Caco-2 (cell line): ENCODE results near the gene MAST2. TPM values are rescaled to one million over a fixed set of nuclear protein-coding genes. Genes with fewer than 3 reads are reported as not detected.

Experiments used
- BruUV-seq: library from RNA; stranded (reverse); fragments of 400-500 nt; replicated peaks from 2 replicates; lab custom pipeline; 2021; lab: Mats Ljungman, UMichigan
- CTCF ChIA-PET: fragments of 300-600 bp; sonication (Branson Sonifier 250); formaldehyde crosslinking; loops from one replicate; lab custom pipeline; 2022; ENCODE audit warnings: antibody characterized with exemption; lab: Charles Lee
- POLR2A ChIA-PET: fragments of 300-600 bp; sonication (Branson Sonifier 250); formaldehyde crosslinking; loops from one replicate; lab custom pipeline; 2022; ENCODE audit warnings: antibody characterized with exemption; lab: Charles Lee
- DNase-seq, 2 experiments: peaks; one replicate each; pipeline versions ENCODE4 v3.0.0 to v3.0.0-alpha.2; 2020 to 2022
- H3K27me3 ChIP-seq: replicated peaks from 2 replicates; pipeline ENCODE4 v1.6.0; 2011; ENCODE audit warnings: low read length; ENCODE audit not compliant: control insufficient read depth, insufficient read depth
- H3K36me3 ChIP-seq: 2 replicates; pipeline ENCODE4 v1.5.1; 2011; ENCODE audit warnings: low read length; ENCODE audit not compliant: control insufficient read depth, insufficient read depth
- H3K4me1 ChIP-seq: fragments of 250-450 bp; sonication (Bioruptor Pico); 2 replicates; pipeline ENCODE4 v1.5.1; 2020; ENCODE audit warnings: mild to moderate bottlenecking
- H3K4me3 ChIP-seq: 2 replicates; pipeline ENCODE4 v1.5.1; 2011; ENCODE audit warnings: low read depth, mild to moderate bottlenecking, control low read depth, low read length
- H3K9me3 ChIP-seq: fragments of 250-450 bp; sonication (Bioruptor Pico); 2 replicates; pipeline ENCODE4 v1.5.1; 2020; ENCODE audit warnings: mild to moderate bottlenecking, moderate library complexity
- H3K27ac Mint-ChIP-seq: one replicate; pipeline ENCODE4 v1.8.0; 2022; ENCODE audit warnings: mixed read lengths; ENCODE audit not compliant: unreplicated experiment
- H3K27me3 Mint-ChIP-seq: one replicate; pipeline ENCODE4 v1.8.0; 2022; ENCODE audit warnings: mixed read lengths; ENCODE audit not compliant: insufficient read depth, unreplicated experiment
- H3K36me3 Mint-ChIP-seq: one replicate; pipeline ENCODE4 v1.8.0; 2022; ENCODE audit warnings: mild to moderate bottlenecking, mixed read lengths; ENCODE audit not compliant: insufficient read depth, unreplicated experiment
- H3K4me1 Mint-ChIP-seq: one replicate; pipeline ENCODE4 v1.8.0; 2022; ENCODE audit warnings: low read depth, mixed read lengths; ENCODE audit not compliant: unreplicated experiment
- H3K4me3 Mint-ChIP-seq: one replicate; pipeline ENCODE4 v1.8.0; 2022; ENCODE audit warnings: mild to moderate bottlenecking, moderate library complexity, mixed read lengths; ENCODE audit not compliant: unreplicated experiment
- H3K9me3 Mint-ChIP-seq: one replicate; pipeline ENCODE4 v1.8.0; 2022; ENCODE audit warnings: mixed read lengths; ENCODE audit not compliant: unreplicated experiment
- intact Hi-C: fragments of 100-400 bp; cut with micrococcal nuclease; formaldehyde crosslinking; loops from one replicate; pipeline ENCODE4 v1.10.0; 2022; ENCODE audit not compliant: unreplicated experiment
- total RNA-seq: library from RNA; stranded (reverse); gene quantifications from 2 replicates; pipeline ENCODE4 v1.2.3, GENCODE V29; 2022
- TF ChIP-seq, protein P1 (sequence below), 2 experiments: fragments of 200-600 bp in 1 of 2; IDR thresholded peaks; 1 replicate in 1 of 2; 2 replicates in 1 of 2; pipeline versions ENCODE4 v1.5.1 to v1.8.0; 2011 to 2022; ENCODE audit warnings: antibody characterized with exemption in 1 of 2, control low read depth in 1 of 2, inconsistent platforms in 1 of 2, low read depth in 1 of 2, low read length in 1 of 2, mild to moderate bottlenecking in 1 of 2, moderate library complexity in 1 of 2; ENCODE audit not compliant: insufficient read depth in 1 of 2, severe bottlenecking in 1 of 2, unreplicated experiment in 1 of 2

MAST2 gene
- total RNA-seq, 1 experiment from 2014 or later = 43.3 TPM

DNA sequence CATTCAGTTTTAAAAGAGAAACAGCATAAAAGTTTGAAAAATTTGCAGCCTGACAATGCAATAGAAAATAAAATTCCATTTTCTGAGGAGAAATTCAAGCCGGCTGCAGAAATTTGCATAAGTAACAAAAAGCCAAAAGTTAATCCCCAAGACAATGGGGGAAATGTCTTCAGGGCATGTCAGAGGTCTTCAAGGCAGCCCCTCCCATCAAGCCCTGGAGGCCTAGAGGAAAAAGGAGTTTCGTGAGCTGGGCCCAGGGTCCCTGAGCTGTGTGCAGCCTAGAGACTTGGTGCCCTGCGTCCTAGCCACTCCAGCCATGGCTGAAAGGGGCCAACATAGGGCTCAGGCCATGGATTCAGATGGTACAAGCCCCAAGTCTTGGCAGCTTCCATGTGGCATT, 254.4 kb downstream of the MAST2 start:
- no peaks in the 10 kb centered on the region for H3K36me3 Mint-ChIP-seq
- BruUV-seq = no TSS peak
- no peaks in the 10 kb centered on the region for H3K36me3 ChIP-seq

GRCh38 chr1:46058936-46059335, 255.5 kb downstream of the MAST2 start:
- Histone ChIP-seq H3K36me3 (no peaks in the 10 kb centered on the region), H3K27me3 (no peaks in the 10 kb centered on the region), H3K9me3 (no peaks in the 10 kb centered on the region), H3K4me1 (peaks cover 16% of the 10 kb centered on the region), H3K4me3 (no peak overlapping the region)
- no peaks in the 10 kb centered on the region for H3K27me3 Mint-ChIP-seq
- CTCF ChIA-PET = no interaction called here
- no peak for DNase-seq
- BruUV-seq = no TSS peak
- no peak overlapping the region for H3K4me3 Mint-ChIP-seq
- peaks cover 9% of the 10 kb centered on the region for H3K9me3 Mint-ChIP-seq
- H3K4me1 Mint-ChIP-seq = peaks cover 21% of the 10 kb centered on the region
- H3K36me3 Mint-ChIP-seq = no peaks in the 10 kb centered on the region
- POLR2A ChIA-PET = no interaction called here
- no peak overlapping the region for H3K27ac Mint-ChIP-seq
- TF ChIP-seq, protein P1, sequence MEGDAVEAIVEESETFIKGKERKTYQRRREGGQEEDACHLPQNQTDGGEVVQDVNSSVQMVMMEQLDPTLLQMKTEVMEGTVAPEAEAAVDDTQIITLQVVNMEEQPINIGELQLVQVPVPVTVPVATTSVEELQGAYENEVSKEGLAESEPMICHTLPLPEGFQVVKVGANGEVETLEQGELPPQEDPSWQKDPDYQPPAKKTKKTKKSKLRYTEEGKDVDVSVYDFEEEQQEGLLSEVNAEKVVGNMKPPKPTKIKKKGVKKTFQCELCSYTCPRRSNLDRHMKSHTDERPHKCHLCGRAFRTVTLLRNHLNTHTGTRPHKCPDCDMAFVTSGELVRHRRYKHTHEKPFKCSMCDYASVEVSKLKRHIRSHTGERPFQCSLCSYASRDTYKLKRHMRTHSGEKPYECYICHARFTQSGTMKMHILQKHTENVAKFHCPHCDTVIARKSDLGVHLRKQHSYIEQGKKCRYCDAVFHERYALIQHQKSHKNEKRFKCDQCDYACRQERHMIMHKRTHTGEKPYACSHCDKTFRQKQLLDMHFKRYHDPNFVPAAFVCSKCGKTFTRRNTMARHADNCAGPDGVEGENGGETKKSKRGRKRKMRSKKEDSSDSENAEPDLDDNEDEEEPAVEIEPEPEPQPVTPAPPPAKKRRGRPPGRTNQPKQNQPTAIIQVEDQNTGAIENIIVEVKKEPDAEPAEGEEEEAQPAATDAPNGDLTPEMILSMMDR (IDR thresholded peaks at IDR 0.05; ENCODE audit: insufficient read depth in 1 of 2, low read depth in 1 of 2, low read length in 1 of 2, severe bottlenecking in 1 of 2, unreplicated experiment in 1 of 2) = no peak
- intact Hi-C loops = no loop called here

More for the DNA sequence above, 254.4 kb downstream of the MAST2 start:
- intact Hi-C loops = no loop called here
- Mint-ChIP-seq H3K9me3 (peaks cover 9% of the 10 kb centered on the region), H3K4me3 (no peak overlapping the region), H3K27ac (no peak overlapping the region), H3K27me3 (no peaks in the 10 kb centered on the region), H3K4me1 (peaks cover 19% of the 10 kb centered on the region)
- H3K27me3 ChIP-seq = no peaks in the 10 kb centered on the region
- H3K4me1 ChIP-seq = peaks cover 12% of the 10 kb centered on the region
- ChIA-PET POLR2A (no interaction called here), CTCF (no interaction called here)
- TF ChIP-seq, protein P1 (IDR thresholded peaks at IDR 0.05; ENCODE audit: insufficient read depth in 1 of 2, low read depth in 1 of 2, low read length in 1 of 2, severe bottlenecking in 1 of 2, unreplicated experiment in 1 of 2) = no peak
- no peaks in the 10 kb centered on the region for H3K9me3 ChIP-seq
- DNase-seq = no peak
- no peak overlapping the region for H3K4me3 ChIP-seq

DNA sequence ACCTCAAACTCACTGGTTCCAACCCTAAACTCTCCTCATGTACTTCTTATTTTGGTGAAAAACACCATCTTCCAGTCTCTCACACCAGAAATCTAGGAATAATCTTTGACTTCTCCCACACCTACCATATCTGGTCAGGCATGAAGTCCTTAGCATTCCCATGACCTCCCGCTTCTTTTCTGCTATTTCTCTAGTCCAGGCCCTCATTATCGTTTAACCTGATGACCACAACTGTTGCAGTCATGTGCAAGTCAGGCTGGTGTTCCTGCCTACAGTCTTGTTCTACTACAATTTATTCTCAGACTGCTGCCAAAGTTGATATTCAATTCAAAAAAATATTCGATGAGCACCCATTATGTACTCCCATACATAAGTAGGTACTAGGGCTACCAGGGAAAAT, 257.7 kb downstream of the MAST2 start:
- ChIA-PET CTCF (no interaction called here), POLR2A (no interaction called here)
- TF ChIP-seq, protein P1 (IDR thresholded peaks at IDR 0.05; ENCODE audit: insufficient read depth in 1 of 2, low read depth in 1 of 2, low read length in 1 of 2, severe bottlenecking in 1 of 2, unreplicated experiment in 1 of 2) = no peak
- no peaks in the 10 kb centered on the region for H3K27me3 Mint-ChIP-seq
- H3K4me1 Mint-ChIP-seq = peaks cover 13% of the 10 kb centered on the region
- H3K9me3 Mint-ChIP-seq = peaks cover 9% of the 10 kb centered on the region
- H3K27ac Mint-ChIP-seq = no peak overlapping the region
- H3K9me3 ChIP-seq = no peaks in the 10 kb centered on the region; the same call in 1 of the 2 replicates
- H3K4me3 Mint-ChIP-seq = no peak overlapping the region
- DNase-seq = no peak
- no peaks in the 10 kb centered on the region for H3K36me3 Mint-ChIP-seq
- no peaks in the 10 kb centered on the region for H3K36me3 ChIP-seq
- no peaks in the 10 kb centered on the region for H3K27me3 ChIP-seq
- intact Hi-C loops = no loop called here
- BruUV-seq = no TSS peak
- no peak overlapping the region for H3K4me3 ChIP-seq
- H3K4me1 ChIP-seq = peaks cover 14% of the 10 kb centered on the region
